HG03469 (cell line): Measurements from ENCODE around the gene PRKCD.

Experiments
- ATAC-seq: cut with Tn5 transposase; IDR thresholded peaks from one replicate; pipeline ENCODE4 v1.9.1; 2021; ENCODE audit warnings: mild to moderate bottlenecking, moderate library complexity, moderate number of reproducible peaks; ENCODE audit not compliant: unreplicated experiment

The PRKCD gene

DNA sequence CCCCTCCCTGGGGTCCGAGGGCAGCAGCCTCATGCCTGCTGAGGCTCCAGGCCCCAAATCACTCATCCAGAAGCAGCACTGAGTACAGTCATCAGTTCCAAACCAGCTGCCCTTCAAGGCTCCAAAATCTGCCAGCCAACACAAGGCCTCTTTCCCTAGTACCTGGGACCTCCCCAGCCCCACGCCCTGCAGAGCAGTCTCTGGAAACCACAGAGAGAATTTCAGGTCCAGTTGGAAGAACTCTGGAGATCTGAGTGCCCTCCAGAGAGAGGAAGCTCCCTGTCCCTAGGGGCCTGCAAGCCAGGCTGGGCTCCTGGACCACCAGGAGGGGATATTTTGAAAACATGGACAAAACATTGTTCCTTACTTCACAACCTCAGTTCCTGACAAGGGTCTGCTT lies 68.6 kb downstream of the PRKCD start:
- no peak for ATAC-seq

GRCh38 chr3:53230041-53230621 lies 69.1 kb downstream of the PRKCD start:
- ATAC-seq: no peak

GRCh38 chr3:53230789-53231188 lies 69.8 kb downstream of the PRKCD start:
- no peak for ATAC-seq

- no peak for ATAC-seq
Measured at GRCh38 chr3:53231532-53232511, 70.8 kb downstream of the PRKCD start.

GRCh38 chr3:53232641-53233377 lies 71.8 kb downstream of the PRKCD start:
- no peak for ATAC-seq

DNA sequence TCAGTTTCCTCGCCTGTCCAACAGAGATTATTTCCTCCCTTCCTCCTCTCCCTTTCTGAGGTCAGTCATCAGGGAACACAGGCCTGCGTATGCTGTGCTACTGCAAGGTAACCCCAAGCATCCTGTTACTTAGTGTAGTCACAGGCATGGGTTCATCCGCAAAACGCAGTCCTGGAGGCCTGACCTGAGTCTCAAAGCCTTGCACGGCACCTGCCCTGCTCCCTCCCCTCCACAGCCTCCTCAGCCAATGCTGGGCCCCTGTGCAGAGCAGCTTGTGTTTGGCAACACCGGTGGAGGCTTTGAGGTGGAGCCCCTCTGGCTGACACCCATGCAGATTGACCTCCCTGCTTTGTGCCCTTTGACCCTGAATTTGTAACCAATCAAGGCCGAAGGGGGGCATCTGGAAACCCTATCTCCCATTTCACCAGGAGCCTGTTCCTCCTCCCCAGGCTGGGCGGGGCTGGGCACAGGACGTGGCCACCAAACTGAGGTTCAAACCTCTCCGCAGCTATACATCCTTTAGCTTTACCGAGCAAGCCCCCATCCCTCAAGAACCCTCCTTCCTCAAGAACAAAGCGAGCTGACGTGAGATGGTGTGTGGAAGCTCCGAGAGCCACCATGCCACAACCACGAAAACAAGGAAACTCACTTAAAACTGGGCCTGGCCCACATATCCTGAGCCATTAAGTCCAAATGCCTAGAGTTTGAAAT lies 73.3 kb downstream of the PRKCD start:
- no peak for ATAC-seq

- no peak for ATAC-seq
Measured at GRCh38 chr3:53234841-53235232, 73.8 kb downstream of the PRKCD start.

DNA sequence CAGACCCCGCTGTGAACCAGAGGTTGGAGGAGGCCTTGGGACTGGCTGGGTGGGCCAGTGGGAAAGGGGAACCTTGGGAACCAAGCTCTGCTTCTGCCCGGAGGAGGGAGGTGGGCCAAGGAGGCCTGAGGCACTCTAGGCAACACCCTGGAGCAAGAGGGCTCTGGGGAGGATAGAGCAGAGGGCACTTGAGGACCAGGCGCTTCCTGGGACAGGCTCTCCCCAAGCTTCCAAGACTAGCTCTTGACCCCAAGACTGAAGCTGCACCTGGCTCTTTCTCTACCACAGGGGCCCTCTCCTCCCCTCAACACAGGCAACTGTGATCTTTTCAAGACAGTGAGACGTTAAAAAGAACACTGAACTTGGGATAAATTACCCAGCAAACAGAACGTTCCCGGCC lies 74.5 kb downstream of the PRKCD start:
- no peak for ATAC-seq

GRCh38 chr3:53236112-53236841 lies 75.3 kb downstream of the PRKCD start:
- no peak for ATAC-seq

GRCh38 chr3:53238051-53238850 lies 77.2 kb downstream of the PRKCD start:
- no peak for ATAC-seq

- ATAC-seq: no peak
Measured at GRCh38 chr3:53238886-53239285, 77.9 kb downstream of the PRKCD start.

DNA sequence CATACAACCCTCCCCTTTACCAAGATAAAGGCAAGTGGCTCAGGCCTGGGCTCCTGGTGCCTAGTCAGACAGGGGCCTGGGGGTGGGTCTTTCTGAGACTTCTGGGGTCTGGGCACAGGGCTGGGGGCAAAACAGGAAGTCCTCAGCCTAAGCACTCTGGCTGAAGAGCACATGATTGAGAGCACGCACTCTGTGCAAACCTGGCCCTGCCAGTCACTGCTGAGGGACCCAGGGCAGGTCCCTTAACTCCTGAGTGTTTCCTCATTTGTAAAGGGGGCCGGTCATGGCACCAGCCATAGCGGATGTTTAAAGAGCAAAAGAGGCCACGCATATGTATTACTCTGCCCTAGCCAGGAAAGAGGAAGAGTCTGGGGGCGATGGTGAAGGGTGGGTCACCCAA lies 78.8 kb downstream of the PRKCD start:
- no peak for ATAC-seq

DNA sequence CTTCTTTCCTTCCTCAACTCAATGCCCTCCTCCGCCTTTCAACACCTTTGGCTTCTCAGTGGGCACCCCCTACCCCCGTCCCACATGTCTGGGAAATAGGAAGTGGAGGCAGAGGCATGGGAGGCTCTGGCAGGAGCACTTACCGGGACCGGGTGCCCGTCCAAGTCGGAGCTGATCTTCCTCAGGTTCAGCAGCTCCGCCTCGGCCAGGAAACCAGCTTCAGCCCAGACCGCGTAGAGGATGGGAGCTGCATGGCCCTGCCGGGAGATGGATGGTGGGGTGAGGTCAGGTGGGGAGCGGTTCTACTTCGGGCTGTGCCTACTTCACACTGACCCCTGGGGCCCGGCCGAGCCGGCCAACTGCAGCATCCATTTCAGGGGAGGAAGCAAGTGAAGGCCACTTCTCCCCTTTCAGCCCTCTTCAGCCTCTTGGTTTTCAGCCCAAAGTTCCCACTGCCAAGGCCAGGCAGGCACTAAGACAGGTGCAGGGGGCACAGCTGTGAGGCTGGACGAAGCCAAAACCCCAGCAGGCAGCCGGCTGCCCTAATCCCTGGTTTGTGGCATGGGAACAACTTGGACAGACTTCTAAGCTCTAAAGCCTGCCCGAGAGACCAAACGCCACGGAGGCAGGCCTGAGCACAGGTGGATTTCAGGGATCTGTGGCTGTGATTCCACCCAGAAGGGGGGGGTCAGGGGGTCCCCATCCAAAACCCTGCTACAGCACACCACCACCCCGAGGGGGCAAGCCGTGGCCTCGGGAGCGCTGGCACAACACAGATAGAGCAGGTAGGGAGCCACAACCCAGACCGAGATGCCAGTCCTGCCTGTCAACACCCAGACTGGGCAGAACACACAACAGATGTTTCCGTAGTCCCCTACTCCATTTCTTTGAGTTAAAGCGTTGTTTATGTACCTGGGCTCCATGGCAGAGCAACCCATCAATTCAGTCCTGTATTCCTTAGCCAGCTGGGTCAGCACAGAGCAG lies 80.3 kb downstream of the PRKCD start:
- ATAC-seq: no peak

DNA sequence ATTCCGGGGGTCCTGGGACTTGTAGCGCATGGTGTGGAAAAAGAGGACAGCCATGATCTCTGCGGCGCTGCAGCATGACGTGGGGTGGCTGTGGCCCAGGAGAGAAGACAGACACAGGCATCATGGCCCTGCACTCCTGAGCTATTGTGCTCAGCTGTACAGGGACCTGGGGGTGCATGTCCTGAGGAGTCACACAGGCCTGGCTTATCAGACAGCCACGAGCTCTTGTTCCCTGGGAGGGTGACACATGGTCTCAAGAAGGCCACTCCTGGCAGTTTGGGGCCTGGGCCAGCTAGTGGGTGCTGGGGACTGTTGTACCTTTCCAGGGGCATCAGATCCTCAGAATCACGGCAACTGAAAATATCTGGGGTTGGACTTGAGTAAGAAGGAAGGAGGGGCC lies 81.1 kb downstream of the PRKCD start:
- no peak for ATAC-seq
